ENCODE measurements around the gene TUNAR.

- TF ChIP-seq CTCF (IDR thresholded peaks at IDR 0.05; ENCODE audit: low read length) (no peak), EZH2 (IDR thresholded peaks at IDR 0.05; ENCODE audit: borderline replicate concordance, low read length) (no peak)
Observed at GRCh38 chr14:95869776-95870175, 6.9 kb upstream of the TUNAR start.

Data from OCI-LY1 (cell line).